Kidney (tissue), 14 donors: ENCODE measurements around the gene GMNN. TPM values are rescaled to one million over a fixed set of nuclear protein-coding genes. Genes with fewer than 3 reads are reported as not detected.

ENCODE experiments used
- DNase-seq, 5 donors: peaks; one replicate each; pipeline ENCODE4 v3.0.0-alpha.2; 2013 to 2020
- FAIRE-seq: peaks from 2 replicates; lab custom pipeline; 2012; peaks lifted over from hg19 to GRCh38; lab: Jason Lieb, UNC
- H3K27ac ChIP-seq, 2 donors: one replicate each; pipeline ENCODE4 v1.7.0; 2013; ENCODE audit warnings: low read depth in 2 of 2, low read length in 2 of 2, inconsistent platforms in 1 of 2
- H3K27me3 ChIP-seq: one replicate; pipeline ENCODE4 v1.7.1; 2013; ENCODE audit warnings: low read length, inconsistent platforms; ENCODE audit not compliant: control insufficient read depth, insufficient read depth
- H3K36me3 ChIP-seq, 3 donors: one replicate each; pipeline versions ENCODE4 v1.7.0 to v1.7.1; 2013; ENCODE audit warnings: low read length in 3 of 3, control low read depth in 1 of 3, inconsistent platforms in 1 of 3; ENCODE audit not compliant: insufficient read depth in 3 of 3, control insufficient read depth in 2 of 3
- H3K4me1 ChIP-seq, 3 donors: one replicate each; pipeline versions ENCODE4 v1.7.0 to v1.7.1; 2013; ENCODE audit warnings: low read length in 3 of 3, inconsistent platforms in 1 of 3, low read depth in 1 of 3; ENCODE audit not compliant: control insufficient read depth in 2 of 3, insufficient read depth in 2 of 3
- H3K4me3 ChIP-seq, 3 donors: one replicate each; pipeline versions ENCODE4 v1.7.0 to v1.8.1; 2013; ENCODE audit warnings: low read length in 3 of 3, control low read depth in 1 of 3, inconsistent platforms in 1 of 3
- H3K9ac ChIP-seq, 3 donors: one replicate each; pipeline versions ENCODE4 v1.7.0 to v1.7.1; 2013; ENCODE audit warnings: low read length in 3 of 3, control low read depth in 1 of 3, inconsistent platforms in 1 of 3
- H3K9me3 ChIP-seq, 3 donors: one replicate each; pipeline versions ENCODE4 v1.7.0 to v1.7.1; 2013; ENCODE audit warnings: low read length in 3 of 3, control low read depth in 1 of 3, inconsistent platforms in 1 of 3; ENCODE audit not compliant: control insufficient read depth in 2 of 3, insufficient read depth in 1 of 3
- CTCF ChIP-seq: IDR thresholded peaks from 3 replicates; pipeline ENCODE4 v1.5.1; 2012; ENCODE audit warnings: mild to moderate bottlenecking, moderate library complexity, borderline replicate concordance; ENCODE audit not compliant: insufficient read depth; ENCODE audit errors: extremely low read depth
- intact Hi-C: fragments of 100-400 bp; cut with DNase I; formaldehyde crosslinking; loops from one replicate; pipeline ENCODE4 v1.11.1; 2022
- polyA plus RNA-seq: library from polyadenylated mRNA; stranded (reverse); fragments of 350-450 nt; fragmentation: Illumina TruSeq; extraction: RNeasy Lipid Tissue Mini Kit (QIAGEN cat#74804); gene quantifications from one replicate; pipeline ENCODE4 v1.2.3, GENCODE V29; 2014; ENCODE audit warnings: low read depth, low replicate concordance; ENCODE audit not compliant: insufficient read depth
- total RNA-seq: library from RNA; stranded (reverse); fragmentation: NEBNext Ultra II Directional; extraction: Animal tissue kit (Norgen Biotek cat#: 25700); gene quantifications from one replicate; pipeline ENCODE4 v1.2.1, GENCODE V29; 2021
- donor health status: control.
- donor health status: control.
- donor health status: control.
- donor health status: control.
- donor health status: control.
- donor health status: DM: yes; HTN: yes; CAD: no.
- donor health status: Normal renal cell carcinoma (clear cell type).

Gene GMNN
- total and polyA plus RNA-seq, 2 donors from 2014 or later: 13.0 to 26.7 TPM

GRCh38 chr6:24795106-24795505 is 20.4 kb downstream of the GMNN start:
- Histone ChIP-seq H3K9me3 (no peaks in the 10 kb centered on the region), H3K4me3 (no peak overlapping the region), H3K4me1 (no peaks in the 10 kb centered on the region), H3K9ac (no peak overlapping the region), H3K27me3 (no peaks in the 10 kb centered on the region), H3K27ac (no peak overlapping the region), H3K36me3 (no peaks in the 10 kb centered on the region)
- intact Hi-C loops: no loop called here
- FAIRE-seq (no peak), DNase-seq (no peak)
- TF ChIP-seq CTCF: no peak

- FAIRE-seq (no peak), DNase-seq (no peak)
These were observed 22.0 kb downstream of the GMNN start for GRCh38 chr6:24796616-24797290.

GRCh38 chr6:24797596-24798216 is 23.0 kb downstream of the GMNN start:
- H3K36me3 ChIP-seq: no peaks in the 10 kb centered on the region
- no peaks in the 10 kb centered on the region for H3K9me3 ChIP-seq
- H3K4me3 ChIP-seq: no peak overlapping the region
- intact Hi-C loops: no loop called here
- H3K4me1 ChIP-seq: no peaks in the 10 kb centered on the region
- no peak overlapping the region for H3K27ac ChIP-seq
- no peaks in the 10 kb centered on the region for H3K27me3 ChIP-seq
- no peak for FAIRE-seq
- no peak for TF ChIP-seq CTCF
- H3K9ac ChIP-seq: no peak overlapping the region
- no peak for DNase-seq

More at GRCh38 chr6:24796616-24797290, 22.0 kb downstream of the GMNN start:
- Histone ChIP-seq H3K27me3 (no peaks in the 10 kb centered on the region), H3K4me1 (no peaks in the 10 kb centered on the region), H3K36me3 (no peaks in the 10 kb centered on the region), H3K27ac (no peak overlapping the region), H3K9me3 (no peaks in the 10 kb centered on the region), H3K4me3 (no peak overlapping the region), H3K9ac (no peak overlapping the region)
- TF ChIP-seq CTCF: no peak
- intact Hi-C loops: no loop called here
